GM23338 (cell line): ENCODE measurements around the gene IRF2BPL. TPM values are rescaled to one million over a fixed set of nuclear protein-coding genes. Genes with fewer than 3 reads are reported as not detected.

Source experiments
- ATAC-seq: fragments of 200-7000 bp; cut with Tn5 transposase; 3 replicates; pipeline ENCODE4 v1.9.1; 2020
- DNase-seq: peaks from one replicate; pipeline ENCODE4 v3.0.0-alpha.2; 2015; ENCODE audit warnings: low spot score
- H2AFZ ChIP-seq: fragments of 200-600 bp; sonication (generic); 2 replicates; pipeline ENCODE4 v1.8.0; 2016; ENCODE audit warnings: antibody characterized with exemption, mild to moderate bottlenecking, moderate library complexity
- H3F3A ChIP-seq: fragments of 200-600 bp; sonication (generic); replicated peaks from 2 replicates; pipeline ENCODE4 v1.8.0; 2017; ENCODE audit warnings: antibody characterized with exemption, mixed run types, low read depth
- H3K27ac ChIP-seq: fragments of 200-600 bp; sonication (generic); 2 replicates; pipeline ENCODE4 v1.6.1; 2016; ENCODE audit warnings: low read depth
- H3K27me3 ChIP-seq: fragments of 200-600 bp; sonication (generic); 2 replicates; pipeline ENCODE4 v1.8.0; 2016; ENCODE audit warnings: mild to moderate bottlenecking, mixed run types, moderate library complexity; ENCODE audit not compliant: insufficient read depth
- H3K36me3 ChIP-seq: fragments of 200-600 bp; sonication (generic); 2 replicates; pipeline ENCODE4 v1.8.0; 2016; ENCODE audit warnings: mild to moderate bottlenecking; ENCODE audit not compliant: insufficient read depth
- H3K4me1 ChIP-seq: fragments of 200-600 bp; sonication (generic); 2 replicates; pipeline ENCODE4 v1.8.0; 2016; ENCODE audit warnings: mild to moderate bottlenecking, moderate library complexity; ENCODE audit not compliant: insufficient read depth
- H3K4me2 ChIP-seq: fragments of 200-600 bp; sonication (generic); 2 replicates; pipeline ENCODE4 v1.7.1; 2017; ENCODE audit warnings: mixed run types
- H3K4me3 ChIP-seq: fragments of 200-600 bp; sonication (generic); 2 replicates; pipeline ENCODE4 v1.6.1; 2016; ENCODE audit warnings: mixed run types
- H3K79me2 ChIP-seq: fragments of 200-600 bp; sonication (generic); replicated peaks from 2 replicates; pipeline ENCODE4 v1.8.0; 2017; ENCODE audit warnings: mild to moderate bottlenecking; ENCODE audit not compliant: insufficient read depth
- H3K9me2 ChIP-seq: fragments of 200-600 bp; sonication (generic); 2 replicates; pipeline ENCODE4 v1.8.0; 2017; ENCODE audit not compliant: insufficient read depth
- H4K20me1 ChIP-seq: fragments of 200-600 bp; sonication (generic); replicated peaks from 2 replicates; pipeline ENCODE4 v1.8.0; 2017; ENCODE audit warnings: mild to moderate bottlenecking; ENCODE audit not compliant: insufficient read depth
- H3K27ac Mint-ChIP-seq: 2 replicates; pipeline ENCODE4 v1.8.0; 2020; ENCODE audit warnings: inconsistent platforms, mild to moderate bottlenecking, moderate library complexity, mixed read lengths
- H3K27me3 Mint-ChIP-seq: 3 replicates; pipeline ENCODE4 v1.8.0; 2022; ENCODE audit warnings: low read depth, mild to moderate bottlenecking, moderate library complexity, mixed read lengths, inconsistent platforms; ENCODE audit not compliant: insufficient read depth, poor library complexity
- H3K36me3 Mint-ChIP-seq: 3 replicates; pipeline ENCODE4 v1.8.0; 2021; ENCODE audit warnings: low read depth, mild to moderate bottlenecking, inconsistent platforms, moderate library complexity, mixed read lengths
- H3K4me1 Mint-ChIP-seq: 3 replicates; pipeline ENCODE4 v1.8.0; 2020; ENCODE audit warnings: mild to moderate bottlenecking, inconsistent platforms, mixed read lengths
- H3K4me3 Mint-ChIP-seq: 3 replicates; pipeline ENCODE4 v1.8.0; 2021; ENCODE audit warnings: moderate library complexity, mild to moderate bottlenecking, inconsistent platforms, mixed read lengths
- H3K9me3 Mint-ChIP-seq: 3 replicates; pipeline ENCODE4 v1.8.0; 2020; ENCODE audit warnings: moderate library complexity, mild to moderate bottlenecking, inconsistent platforms, mixed read lengths
- CREB1 ChIP-seq: fragments of 250-450 bp; sonication (Bioruptor Pico); IDR thresholded peaks from 2 replicates; pipeline ENCODE4 v1.5.0; 2020; ENCODE audit warnings: low read depth, mild to moderate bottlenecking, moderate library complexity
- EZH2phosphoT487 ChIP-seq: fragments of 200-600 bp; sonication (generic); IDR thresholded peaks from one replicate; pipeline ENCODE4 v1.8.1; 2018; ENCODE audit warnings: antibody characterized with exemption; ENCODE audit not compliant: unreplicated experiment
- JUNB ChIP-seq: IDR thresholded peaks from one replicate; pipeline ENCODE4 v1.6.1; 2016; ENCODE audit warnings: antibody characterized with exemption; ENCODE audit not compliant: unreplicated experiment
- NANOG ChIP-seq: IDR thresholded peaks from 2 replicates; pipeline ENCODE4 v1.6.1; 2016; ENCODE audit warnings: antibody characterized with exemption, borderline replicate concordance
- POLR2AphosphoS5 ChIP-seq: IDR thresholded peaks from 2 replicates; pipeline ENCODE4 v1.6.1; 2016; ENCODE audit warnings: antibody characterized with exemption, low read depth
- STAT1 ChIP-seq: IDR thresholded peaks from one replicate; pipeline ENCODE4 v1.6.1; 2016; ENCODE audit warnings: antibody characterized with exemption; ENCODE audit not compliant: unreplicated experiment
- ZNF114 ChIP-seq: fragments of 250-450 bp; sonication (Bioruptor Pico); IDR thresholded peaks from 2 replicates; pipeline ENCODE4 v1.5.0; 2020; ENCODE audit warnings: mild to moderate bottlenecking, moderate library complexity
- polyA plus RNA-seq: library from polyadenylated mRNA; unstranded; fragments of >200 nt; fragmentation: Nextera tagmentation; extraction: Ambion mirVana; gene quantifications from 2 replicates; pipeline ENCODE4 v1.2.1, GENCODE V29; 2016
- total RNA-seq: library from RNA; depleted of rRNA; stranded (reverse); fragments of >200 nt; shearing (Covaris generic); gene quantifications from 2 replicates; pipeline ENCODE4 v1.2.3, GENCODE V29; 2014
- TF ChIP-seq, protein P1 (sequence below), 2 experiments: fragments of 200-600 bp in 1 of 2; sonication (generic) in 1 of 2; conservative IDR thresholded peaks; 2 replicates each; pipeline versions ENCODE4 v1.5.1 to v1.6.1; 2016 to 2017; ENCODE audit warnings: antibody characterized with exemption in 2 of 2, low read depth in 2 of 2, mild to moderate bottlenecking in 2 of 2, moderate library complexity in 1 of 2
- TF ChIP-seq, protein P2 (sequence below): IDR thresholded peaks from 2 replicates; pipeline ENCODE4 v1.6.1; 2016; ENCODE audit warnings: antibody characterized with exemption
- TF ChIP-seq, protein P3 (sequence below): fragments of 250-450 bp; sonication (Bioruptor Pico); IDR thresholded peaks from 2 replicates; pipeline ENCODE4 v1.5.0; 2020; ENCODE audit warnings: mild to moderate bottlenecking, moderate library complexity

Gene IRF2BPL
- total and polyA plus RNA-seq, 2 experiments from 2014 or later = 11.2 to 119 TPM

GRCh38 chr14:77040059-77040740, 11.7 kb upstream of the IRF2BPL start (continued):
- no peak; the same call in 1 of the 2 replicates for TF ChIP-seq NANOG
- TF ChIP-seq ZNF114 (CRISPR knock-in tag) = no peak
- TF ChIP-seq CREB1 (CRISPR knock-in tag) = no peak
- no peak for TF ChIP-seq STAT1

- H3K79me2 ChIP-seq = no peaks in the 10 kb centered on the region
- no peaks in the 10 kb centered on the region for H4K20me1 ChIP-seq
- peak overlapping the region; percentile 87 for H2AFZ ChIP-seq
- peak overlapping the region; percentile 52 for H3K27ac ChIP-seq
- no peaks in the 10 kb centered on the region for H3K36me3 ChIP-seq
- Mint-ChIP-seq H3K27me3 (peaks cover 35% of the 10 kb centered on the region), H3K4me3 (peak overlapping the region; percentile 69), H3K4me1 (peaks cover 81% of the 10 kb centered on the region), H3K27ac (no peak overlapping the region), H3K36me3 (no peaks in the 10 kb centered on the region), H3K9me3 (no peaks in the 10 kb centered on the region; the same call in 2 of the 3 replicates)
- ATAC-seq (peak; percentile 2; the same call in 1 of the 3 replicates), DNase-seq (no peak)
- H3K4me3 ChIP-seq = peak overlapping the region; percentile 69
- H3K4me1 ChIP-seq = peaks cover 83% of the 10 kb centered on the region
- peaks cover 30% of the 10 kb centered on the region; the same call in 1 of the 2 replicates for H3F3A ChIP-seq
- peak overlapping the region; percentile 92 for H3K4me2 ChIP-seq
- peaks cover 16% of the 10 kb centered on the region for H3K27me3 ChIP-seq
- no peaks in the 10 kb centered on the region for H3K9me2 ChIP-seq
- TF ChIP-seq EZH2phosphoT487 (no peak), NANOG (no peak), STAT1 (no peak), ZNF114 (CRISPR knock-in tag) (no peak), CREB1 (CRISPR knock-in tag) (no peak), JUNB (no peak), POLR2AphosphoS5 (no peak)
- TF ChIP-seq, protein P1, sequence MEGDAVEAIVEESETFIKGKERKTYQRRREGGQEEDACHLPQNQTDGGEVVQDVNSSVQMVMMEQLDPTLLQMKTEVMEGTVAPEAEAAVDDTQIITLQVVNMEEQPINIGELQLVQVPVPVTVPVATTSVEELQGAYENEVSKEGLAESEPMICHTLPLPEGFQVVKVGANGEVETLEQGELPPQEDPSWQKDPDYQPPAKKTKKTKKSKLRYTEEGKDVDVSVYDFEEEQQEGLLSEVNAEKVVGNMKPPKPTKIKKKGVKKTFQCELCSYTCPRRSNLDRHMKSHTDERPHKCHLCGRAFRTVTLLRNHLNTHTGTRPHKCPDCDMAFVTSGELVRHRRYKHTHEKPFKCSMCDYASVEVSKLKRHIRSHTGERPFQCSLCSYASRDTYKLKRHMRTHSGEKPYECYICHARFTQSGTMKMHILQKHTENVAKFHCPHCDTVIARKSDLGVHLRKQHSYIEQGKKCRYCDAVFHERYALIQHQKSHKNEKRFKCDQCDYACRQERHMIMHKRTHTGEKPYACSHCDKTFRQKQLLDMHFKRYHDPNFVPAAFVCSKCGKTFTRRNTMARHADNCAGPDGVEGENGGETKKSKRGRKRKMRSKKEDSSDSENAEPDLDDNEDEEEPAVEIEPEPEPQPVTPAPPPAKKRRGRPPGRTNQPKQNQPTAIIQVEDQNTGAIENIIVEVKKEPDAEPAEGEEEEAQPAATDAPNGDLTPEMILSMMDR (conservative IDR thresholded peaks at IDR 0.05; ENCODE audit: low read depth in 2 of 2) = no peak
- TF ChIP-seq, protein P2, sequence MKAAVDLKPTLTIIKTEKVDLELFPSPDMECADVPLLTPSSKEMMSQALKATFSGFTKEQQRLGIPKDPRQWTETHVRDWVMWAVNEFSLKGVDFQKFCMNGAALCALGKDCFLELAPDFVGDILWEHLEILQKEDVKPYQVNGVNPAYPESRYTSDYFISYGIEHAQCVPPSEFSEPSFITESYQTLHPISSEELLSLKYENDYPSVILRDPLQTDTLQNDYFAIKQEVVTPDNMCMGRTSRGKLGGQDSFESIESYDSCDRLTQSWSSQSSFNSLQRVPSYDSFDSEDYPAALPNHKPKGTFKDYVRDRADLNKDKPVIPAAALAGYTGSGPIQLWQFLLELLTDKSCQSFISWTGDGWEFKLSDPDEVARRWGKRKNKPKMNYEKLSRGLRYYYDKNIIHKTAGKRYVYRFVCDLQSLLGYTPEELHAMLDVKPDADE = no peak
- TF ChIP-seq, protein P3, sequence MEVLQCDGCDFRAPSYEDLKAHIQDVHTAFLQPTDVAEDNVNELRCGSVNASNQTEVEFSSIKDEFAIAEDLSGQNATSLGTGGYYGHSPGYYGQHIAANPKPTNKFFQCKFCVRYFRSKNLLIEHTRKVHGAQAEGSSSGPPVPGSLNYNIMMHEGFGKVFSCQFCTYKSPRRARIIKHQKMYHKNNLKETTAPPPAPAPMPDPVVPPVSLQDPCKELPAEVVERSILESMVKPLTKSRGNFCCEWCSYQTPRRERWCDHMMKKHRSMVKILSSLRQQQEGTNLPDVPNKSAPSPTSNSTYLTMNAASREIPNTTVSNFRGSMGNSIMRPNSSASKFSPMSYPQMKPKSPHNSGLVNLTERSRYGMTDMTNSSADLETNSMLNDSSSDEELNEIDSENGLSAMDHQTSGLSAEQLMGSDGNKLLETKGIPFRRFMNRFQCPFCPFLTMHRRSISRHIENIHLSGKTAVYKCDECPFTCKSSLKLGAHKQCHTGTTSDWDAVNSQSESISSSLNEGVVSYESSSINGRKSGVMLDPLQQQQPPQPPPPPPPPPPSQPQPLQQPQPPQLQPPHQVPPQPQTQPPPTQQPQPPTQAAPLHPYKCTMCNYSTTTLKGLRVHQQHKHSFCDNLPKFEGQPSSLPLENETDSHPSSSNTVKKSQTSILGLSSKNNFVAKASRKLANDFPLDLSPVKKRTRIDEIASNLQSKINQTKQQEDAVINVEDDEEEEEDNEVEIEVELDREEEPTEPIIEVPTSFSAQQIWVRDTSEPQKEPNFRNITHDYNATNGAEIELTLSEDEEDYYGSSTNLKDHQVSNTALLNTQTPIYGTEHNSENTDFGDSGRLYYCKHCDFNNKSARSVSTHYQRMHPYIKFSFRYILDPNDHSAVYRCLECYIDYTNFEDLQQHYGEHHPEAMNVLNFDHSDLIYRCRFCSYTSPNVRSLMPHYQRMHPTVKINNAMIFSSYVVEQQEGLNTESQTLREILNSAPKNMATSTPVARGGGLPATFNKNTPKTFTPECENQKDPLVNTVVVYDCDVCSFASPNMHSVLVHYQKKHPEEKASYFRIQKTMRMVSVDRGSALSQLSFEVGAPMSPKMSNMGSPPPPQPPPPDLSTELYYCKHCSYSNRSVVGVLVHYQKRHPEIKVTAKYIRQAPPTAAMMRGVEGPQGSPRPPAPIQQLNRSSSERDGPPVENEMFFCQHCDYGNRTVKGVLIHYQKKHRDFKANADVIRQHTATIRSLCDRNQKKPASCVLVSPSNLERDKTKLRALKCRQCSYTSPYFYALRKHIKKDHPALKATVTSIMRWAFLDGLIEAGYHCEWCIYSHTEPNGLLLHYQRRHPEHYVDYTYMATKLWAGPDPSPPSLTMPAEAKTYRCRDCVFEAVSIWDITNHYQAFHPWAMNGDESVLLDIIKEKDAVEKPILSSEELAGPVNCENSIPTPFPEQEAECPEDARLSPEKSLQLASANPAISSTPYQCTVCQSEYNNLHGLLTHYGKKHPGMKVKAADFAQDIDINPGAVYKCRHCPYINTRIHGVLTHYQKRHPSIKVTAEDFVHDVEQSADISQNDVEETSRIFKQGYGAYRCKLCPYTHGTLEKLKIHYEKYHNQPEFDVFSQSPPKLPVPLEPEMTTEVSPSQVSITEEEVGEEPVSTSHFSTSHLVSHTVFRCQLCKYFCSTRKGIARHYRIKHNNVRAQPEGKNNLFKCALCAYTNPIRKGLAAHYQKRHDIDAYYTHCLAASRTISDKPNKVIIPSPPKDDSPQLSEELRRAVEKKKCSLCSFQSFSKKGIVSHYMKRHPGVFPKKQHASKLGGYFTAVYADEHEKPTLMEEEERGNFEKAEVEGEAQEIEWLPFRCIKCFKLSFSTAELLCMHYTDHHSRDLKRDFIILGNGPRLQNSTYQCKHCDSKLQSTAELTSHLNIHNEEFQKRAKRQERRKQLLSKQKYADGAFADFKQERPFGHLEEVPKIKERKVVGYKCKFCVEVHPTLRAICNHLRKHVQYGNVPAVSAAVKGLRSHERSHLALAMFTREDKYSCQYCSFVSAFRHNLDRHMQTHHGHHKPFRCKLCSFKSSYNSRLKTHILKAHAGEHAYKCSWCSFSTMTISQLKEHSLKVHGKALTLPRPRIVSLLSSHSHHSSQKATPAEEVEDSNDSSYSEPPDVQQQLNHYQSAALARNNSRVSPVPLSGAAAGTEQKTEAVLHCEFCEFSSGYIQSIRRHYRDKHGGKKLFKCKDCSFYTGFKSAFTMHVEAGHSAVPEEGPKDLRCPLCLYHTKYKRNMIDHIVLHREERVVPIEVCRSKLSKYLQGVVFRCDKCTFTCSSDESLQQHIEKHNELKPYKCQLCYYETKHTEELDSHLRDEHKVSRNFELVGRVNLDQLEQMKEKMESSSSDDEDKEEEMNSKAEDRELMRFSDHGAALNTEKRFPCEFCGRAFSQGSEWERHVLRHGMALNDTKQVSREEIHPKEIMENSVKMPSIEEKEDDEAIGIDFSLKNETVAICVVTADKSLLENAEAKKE (CRISPR knock-in tag) = no peak
These were observed 11.0 kb upstream of the IRF2BPL start for GRCh38 chr14:77039285-77040058.
